LHCN-M2 (cell line): ENCODE results near the gene RAB7B. TPM values are rescaled to one million over a fixed set of nuclear protein-coding genes. Genes with fewer than 3 reads are reported as not detected.

Experiments used
- DNase-seq: peaks from one replicate; pipeline ENCODE4 v3.0.0-alpha.2; 2012; ENCODE audit warnings: low read depth
- total RNA-seq: library from RNA; depleted of rRNA; stranded (reverse); fragments of >200 nt; gene quantifications from 2 replicates; pipeline ENCODE4 v1.2.3, GENCODE V29; 2014

The RAB7B gene
- total RNA-seq, 1 experiment from 2014 or later = 3.9 TPM

GRCh38 chr1:206022766-206023165, 19.6 kb upstream of the RAB7B start:
- DNase-seq = no peak

- peak; percentile 25 for DNase-seq
These were observed 18.6 kb upstream of the RAB7B start for GRCh38 chr1:206021626-206022365.

GRCh38 chr1:206021008-206021625, 17.9 kb upstream of the RAB7B start:
- DNase-seq = no peak

DNA sequence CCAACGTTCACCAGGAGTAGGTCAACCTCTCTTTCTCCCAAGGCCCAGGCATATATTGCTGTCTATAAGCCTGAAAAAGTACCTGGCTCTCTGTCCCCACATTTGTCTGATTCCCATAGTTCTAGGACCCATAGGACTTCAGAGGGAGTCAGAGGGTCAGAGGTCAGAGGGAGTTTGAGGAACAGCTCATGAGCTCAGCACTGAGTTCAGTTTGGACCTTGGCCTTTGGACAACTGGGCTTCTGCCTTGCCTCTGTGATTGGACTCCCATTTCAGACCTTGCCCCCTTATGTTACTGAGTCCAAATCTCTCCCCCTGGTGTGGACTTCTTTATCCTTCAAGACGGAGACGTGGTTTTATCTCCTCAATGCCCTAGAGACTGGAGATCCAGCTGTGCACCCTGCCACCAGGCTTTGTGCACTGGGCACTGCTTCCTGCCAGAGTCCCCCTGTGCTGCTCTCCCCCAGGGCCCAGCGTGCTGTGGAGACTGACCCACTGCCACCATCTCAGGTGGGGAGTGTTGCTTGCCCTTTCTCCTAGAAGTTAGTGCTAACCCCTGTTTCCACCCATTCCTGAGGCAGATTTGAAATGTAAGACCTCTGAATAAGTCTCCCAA, 17.3 kb upstream of the RAB7B start:
- DNase-seq = no peak

DNA sequence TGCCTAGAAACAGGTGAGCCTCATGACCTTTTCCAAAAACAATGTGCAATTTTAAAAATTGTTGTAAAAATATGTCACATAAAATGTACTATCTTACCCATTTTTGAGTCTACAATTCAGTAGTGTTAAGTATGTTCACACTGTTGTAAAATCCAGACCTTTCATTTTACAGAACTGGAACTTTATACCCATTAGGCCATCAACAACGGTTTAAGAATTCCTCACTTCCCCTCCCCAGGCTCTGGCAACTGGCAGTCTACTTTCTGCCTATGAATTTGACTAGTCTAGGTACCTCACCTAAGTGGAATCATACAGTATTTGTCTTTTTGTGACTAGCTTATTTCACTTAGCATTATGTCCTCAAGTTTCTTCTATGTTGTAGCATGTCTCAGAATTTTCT, 11.9 kb upstream of the RAB7B start:
- no peak for DNase-seq

- DNase-seq = no peak
These were observed 11.4 kb upstream of the RAB7B start for GRCh38 chr1:206014601-206015000.

DNA sequence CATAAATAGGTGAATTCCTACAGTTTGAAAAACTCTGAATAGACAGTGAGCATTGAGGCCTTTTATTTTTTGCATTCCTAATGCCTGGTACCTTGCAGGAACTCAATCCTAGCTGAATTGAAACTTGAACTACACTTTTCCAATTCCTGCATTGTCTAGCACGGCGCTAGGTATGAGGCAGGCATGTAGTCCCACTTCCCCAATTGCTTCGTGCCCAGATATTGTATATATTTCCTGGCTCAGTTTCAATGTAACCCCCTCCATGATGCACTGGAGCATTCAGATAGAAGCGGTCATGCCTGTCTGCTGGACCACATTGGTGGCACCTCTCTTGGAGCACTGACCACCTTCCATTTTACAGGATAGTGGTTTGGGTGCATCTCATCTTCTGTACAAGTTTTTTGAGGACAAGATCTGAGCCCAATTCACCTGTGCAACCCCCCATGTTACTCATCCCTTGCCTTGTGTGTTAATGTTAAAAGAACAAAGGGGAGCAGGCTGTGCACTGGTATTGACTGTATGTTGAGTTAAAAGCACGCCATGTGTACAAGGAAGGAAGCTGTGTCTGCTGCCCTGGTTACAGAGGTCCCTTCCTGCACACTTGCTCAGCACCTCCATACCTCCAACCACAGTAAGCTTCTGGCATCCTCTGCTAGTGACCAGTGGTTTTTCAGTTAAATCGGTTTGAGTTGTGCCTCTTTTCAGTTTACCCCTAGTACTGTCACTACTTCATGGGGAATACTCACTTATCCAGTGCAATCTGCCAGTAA, 10.0 kb upstream of the RAB7B start:
- DNase-seq = no peak

GRCh38 chr1:206012086-206012859, 9.1 kb upstream of the RAB7B start:
- DNase-seq = peak; percentile 61

DNA sequence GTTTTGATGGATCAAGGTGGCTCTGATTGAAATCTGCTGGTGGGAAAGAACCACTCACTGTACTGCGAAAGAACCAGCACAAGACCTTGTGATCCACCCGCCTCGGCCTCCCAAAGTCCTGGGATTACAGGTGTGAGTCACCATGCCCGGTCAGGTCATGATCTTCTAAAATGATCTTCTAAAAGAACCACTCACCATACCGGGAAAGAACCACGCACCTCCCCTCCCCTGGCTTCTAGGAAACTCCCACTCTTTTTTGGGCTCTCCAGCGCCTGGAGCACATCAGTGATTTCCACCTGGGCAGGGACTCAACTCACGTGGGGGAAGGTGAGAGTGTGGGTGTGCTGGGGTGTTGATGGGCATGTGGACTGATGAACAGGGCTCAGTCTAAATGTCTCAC, 7.9 kb upstream of the RAB7B start:
- no peak for DNase-seq

GRCh38 chr1:206010060-206010459, 6.9 kb upstream of the RAB7B start:
- DNase-seq = no peak

GRCh38 chr1:206006946-206007345, 3.8 kb upstream of the RAB7B start:
- DNase-seq = no peak

- DNase-seq = no peak
These were observed 2.6 kb upstream of the RAB7B start for GRCh38 chr1:206005778-206006180.

DNA sequence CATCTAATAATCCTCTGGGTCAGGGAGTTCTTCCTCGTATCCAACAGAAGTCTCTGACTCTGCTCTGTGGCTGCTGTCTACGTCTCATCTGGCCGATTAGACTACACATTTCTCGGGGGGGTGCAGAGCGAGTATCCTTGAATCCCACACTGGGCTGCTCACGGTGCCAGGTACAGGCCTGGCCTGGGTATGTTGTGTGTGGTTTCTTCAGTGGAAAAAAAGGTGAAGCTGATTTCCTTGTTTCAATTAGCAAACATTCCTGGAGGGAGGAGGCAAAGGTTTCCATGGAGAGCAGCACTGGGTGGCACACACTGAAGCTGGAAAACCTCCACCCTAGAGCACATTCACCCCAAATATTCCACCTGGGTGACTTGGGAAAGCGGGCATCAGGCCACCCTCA, 2.0 kb upstream of the RAB7B start:
- DNase-seq = no peak

DNA sequence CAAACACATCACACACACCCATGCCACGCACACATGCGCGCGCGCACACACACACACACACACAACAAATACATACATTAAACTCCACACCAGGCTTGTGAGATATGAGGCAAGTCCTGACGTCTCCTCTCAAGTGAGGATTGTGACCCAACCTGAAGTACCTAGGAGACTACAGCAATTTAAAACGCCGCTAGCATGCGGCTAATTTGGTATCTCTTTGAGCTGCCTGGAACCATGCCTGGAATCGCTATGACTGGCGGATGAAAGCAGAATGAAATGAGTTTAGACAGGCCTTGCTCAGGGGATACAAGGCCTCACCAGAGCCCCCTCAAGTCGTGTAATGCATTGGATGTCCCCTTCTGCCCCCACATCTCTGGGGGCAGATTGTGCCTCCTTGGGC, 1.6 kb upstream of the RAB7B start:
- DNase-seq = no peak

DNA sequence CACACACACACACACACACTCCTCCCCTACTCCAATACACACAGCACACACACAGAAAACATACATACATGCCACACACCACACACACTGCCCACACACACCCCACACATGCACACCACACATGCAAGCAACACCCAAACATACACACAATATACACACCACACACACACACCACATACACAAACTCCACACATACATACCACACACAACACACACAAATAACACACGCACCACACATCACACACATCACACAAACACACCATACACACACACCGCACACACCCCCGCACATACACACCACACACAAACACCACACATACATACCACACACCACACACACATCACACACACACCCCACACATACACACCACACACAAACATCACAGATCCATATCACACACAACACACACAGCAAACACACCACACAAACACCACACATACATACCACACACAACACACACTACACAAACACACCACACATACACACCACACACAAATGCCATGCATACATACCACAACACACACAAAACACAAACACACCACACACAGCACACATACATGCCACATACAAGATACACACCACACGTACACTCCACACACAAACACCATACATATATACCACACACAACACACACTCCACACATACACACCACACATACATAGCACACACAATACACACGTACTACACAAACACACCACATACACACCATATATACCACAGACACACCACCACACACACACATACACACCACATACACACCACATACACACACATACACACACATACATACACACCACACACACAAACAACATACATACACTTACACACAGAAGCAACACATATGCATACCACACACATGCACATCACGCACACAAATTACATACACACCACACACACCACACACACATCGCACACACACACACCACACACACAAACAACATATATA, 932 bp upstream of the RAB7B start:
- no peak for DNase-seq

- DNase-seq = no peak
These were observed 1.0 kb downstream of the RAB7B start for GRCh38 chr1:206002160-206002559.

DNA sequence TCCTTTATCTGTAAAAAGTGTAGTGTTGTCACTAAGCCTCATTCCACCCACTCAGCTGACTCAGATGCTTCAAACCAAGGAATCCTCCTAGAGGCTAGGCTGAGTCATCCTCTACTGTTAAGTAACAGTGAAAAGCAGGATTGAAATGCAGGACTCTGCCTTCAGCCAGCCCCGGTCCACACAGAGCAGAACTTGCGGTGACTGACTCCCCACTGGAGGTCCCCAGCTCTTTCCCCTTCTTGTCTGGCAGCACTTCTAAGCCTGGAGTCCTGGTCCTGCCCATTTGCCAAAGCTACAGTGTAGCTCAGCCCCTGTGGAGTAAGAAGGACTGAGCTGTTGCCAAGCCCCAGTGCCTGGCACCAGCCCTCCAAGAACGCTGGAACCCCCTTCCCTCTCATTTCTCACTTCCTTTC, 1.7 kb downstream of the RAB7B start:
- DNase-seq = peak; percentile 91

DNA sequence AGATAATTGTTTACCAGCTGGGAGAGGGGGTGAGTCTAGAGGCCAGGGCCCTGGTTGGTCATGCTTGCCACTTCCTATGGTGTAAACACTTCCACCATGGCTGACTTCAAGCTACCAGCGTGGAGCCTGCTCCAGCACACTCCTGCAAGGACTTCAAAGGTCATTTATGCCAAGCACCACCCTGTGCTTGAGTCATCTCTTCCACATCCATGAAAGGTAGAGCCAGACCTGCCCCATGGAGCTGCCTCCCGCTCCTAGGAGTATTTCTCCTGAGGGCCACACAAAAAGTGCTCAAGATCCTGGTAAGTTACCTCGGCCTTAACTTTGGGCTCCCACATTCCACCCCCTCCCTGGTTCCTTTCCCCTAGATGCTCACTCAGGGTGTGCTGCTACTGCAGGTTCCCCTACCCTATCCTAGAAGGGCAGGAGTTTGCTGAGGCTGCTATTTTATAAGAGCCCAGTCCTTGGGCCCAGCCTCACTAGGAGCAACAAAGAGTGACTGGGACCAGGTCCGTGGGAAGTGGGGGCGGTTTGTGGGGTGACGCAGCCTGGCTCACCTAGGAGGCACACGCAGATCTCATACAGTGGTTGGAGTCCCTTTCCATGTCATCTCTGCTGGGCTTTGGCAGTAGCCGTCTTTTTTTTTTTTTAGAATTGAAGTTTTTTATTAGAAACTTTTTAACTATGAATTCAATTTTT, 2.4 kb downstream of the RAB7B start:
- DNase-seq = no peak

- no peak for DNase-seq
These were observed 4.5 kb downstream of the RAB7B start for GRCh38 chr1:205998457-205999241.
